Amygdala (tissue), 56 donors: ENCODE data around the gene FAM131C.
"Not testable (repeated sequence)": the region's sequence is repeated elsewhere in the genome, so short reads cannot be mapped to it uniquely, and the experiment has no call there.

ENCODE experiments used
- DNase-seq, 56 donors: peaks; one replicate each; lab custom pipeline; 2025; lab: John Stamatoyannopoulos, UW

FAM131C gene

GRCh38 chr1:16107039-16107438 lies 33.6 kb upstream of the FAM131C start:
- DNase-seq = not testable (repeated sequence)

- DNase-seq = no peak
These were observed 28.2 kb upstream of the FAM131C start for GRCh38 chr1:16101623-16102022.

- no peak for DNase-seq
These were observed 26.0 kb upstream of the FAM131C start for GRCh38 chr1:16099412-16099811.

- no peak for DNase-seq
These were observed 22.0 kb upstream of the FAM131C start for GRCh38 chr1:16095447-16095846.

GRCh38 chr1:16094453-16095158 lies 21.2 kb upstream of the FAM131C start:
- no peak for DNase-seq

GRCh38 chr1:16093611-16094010 lies 20.2 kb upstream of the FAM131C start:
- DNase-seq = no peak

GRCh38 chr1:16092923-16093511 lies 19.6 kb upstream of the FAM131C start:
- no peak for DNase-seq

- DNase-seq = no peak
These were observed 18.9 kb upstream of the FAM131C start for GRCh38 chr1:16092097-16092922.

- DNase-seq = no peak
These were observed 17.8 kb upstream of the FAM131C start for GRCh38 chr1:16091296-16091695.

GRCh38 chr1:16090076-16090826 lies 16.8 kb upstream of the FAM131C start:
- no peak for DNase-seq

- DNase-seq = no peak
These were observed 15.5 kb upstream of the FAM131C start for GRCh38 chr1:16088996-16089395.

GRCh38 chr1:16088351-16088911 lies 15.0 kb upstream of the FAM131C start:
- no peak for DNase-seq

GRCh38 chr1:16087733-16088132 lies 14.3 kb upstream of the FAM131C start:
- no peak for DNase-seq

GRCh38 chr1:16085522-16085921 lies 12.1 kb upstream of the FAM131C start:
- no peak for DNase-seq

GRCh38 chr1:16083486-16083885 lies 10.0 kb upstream of the FAM131C start:
- DNase-seq = no peak

- peak in 10 of 56 donors; percentile 9 to 45 (median 18) for DNase-seq
These were observed 9.0 kb upstream of the FAM131C start for GRCh38 chr1:16082283-16083038.

GRCh38 chr1:16081636-16082035 lies 8.2 kb upstream of the FAM131C start:
- no peak for DNase-seq

GRCh38 chr1:16080422-16081150 lies 7.1 kb upstream of the FAM131C start:
- no peak for DNase-seq
